ENCODE results near the gene HYAL1. TPM values are rescaled to one million over a fixed set of nuclear protein-coding genes. Genes with fewer than 3 reads are reported as not detected.
"Not testable (repeated sequence)": the region's sequence is repeated elsewhere in the genome, so short reads cannot be mapped to it uniquely, and the experiment has no call there.

The HYAL1 gene
- total RNA-seq, 4 donors from 2014 or later: 1.8 to 8.9 (median 4.8) TPM

- Histone ChIP-seq H3K27me3 (no peaks in the 10 kb centered on the region), H3K36me3 (peaks cover 31 to 50% (median 32%) of the 10 kb centered on the region in 3 donors), H3K27ac (no peak overlapping the region), H3K4me3 (no peak overlapping the region), H3K9me3 (no peaks in the 10 kb centered on the region), H3K4me1 (peaks cover 12 to 22% (median 17%) of the 10 kb centered on the region in 3 donors)
- no peak for DNase-seq
- 88 to 100% methylated on average over 1 of the region's 1 CpG for WGBS, 2 donors
- TF ChIP-seq POLR2A (IDR thresholded peaks at IDR 0.05): no peak
- TF ChIP-seq CTCF (IDR thresholded peaks at IDR 0.05): no peak
- intact Hi-C loops (cut with DNase I): no loop called here
These were observed 16.1 kb downstream of the HYAL1 start for GRCh38 chr3:50287262-50287661.

- no peak for TF ChIP-seq POLR2A (IDR thresholded peaks at IDR 0.05)
- no peaks in the 10 kb centered on the region for H3K27me3 ChIP-seq
- DNase-seq: no peak
- no peaks in the 10 kb centered on the region for H3K9me3 ChIP-seq
- intact Hi-C loops (cut with DNase I): no loop called here
- H3K36me3 ChIP-seq: peaks cover 31 to 50% (median 32%) of the 10 kb centered on the region in 3 donors
- H3K4me1 ChIP-seq: peaks cover 8 to 17% (median 14%) of the 10 kb centered on the region in 3 donors
- H3K4me3 ChIP-seq: no peak overlapping the region
- no peak overlapping the region for H3K27ac ChIP-seq
- WGBS, 2 donors: 81 to 82% methylated on average over 9 to 10 of the region's 28 CpGs
These were observed 16.8 kb downstream of the HYAL1 start for GRCh38 chr3:50286322-50287227.

- H3K4me1 ChIP-seq; DNase-seq; H3K27ac ChIP-seq; intact Hi-C loops (cut with DNase I); H3K4me3 ChIP-seq; H3K27me3 ChIP-seq; H3K9me3 ChIP-seq: not testable (repeated sequence)
- peaks cover 18 to 34% (median 18%) of the 10 kb centered on the region in 3 donors for H3K36me3 ChIP-seq
- 74 to 76% methylated on average over 5 to 6 of the region's 6 CpGs for WGBS, 2 donors
These were observed 19.3 kb downstream of the HYAL1 start for GRCh38 chr3:50284121-50284520.

- TF ChIP-seq POLR2A (IDR thresholded peaks at IDR 0.05) (no peak), CTCF (IDR thresholded peaks at IDR 0.05) (no peak)
- no peak overlapping the region for H3K4me3 ChIP-seq
- intact Hi-C loops (cut with DNase I): loop anchor here (10.0 kb wide), 1 partner anchor 45 kb away; the partner anchor contains the start of genes HYAL2 and TUSC2
- H3K9me3 ChIP-seq: no peaks in the 10 kb centered on the region
- H3K27ac ChIP-seq: no peak overlapping the region
- DNase-seq: no peak
- peaks cover 0 to 27% (median 1%) of the 10 kb centered on the region in 4 donors for H3K27me3 ChIP-seq
- H3K4me1 ChIP-seq: peaks cover 0 to 23% (median 7%) of the 10 kb centered on the region in 3 donors
- H3K36me3 ChIP-seq: no peaks in the 10 kb centered on the region
- WGBS, 2 donors: 91 to 98% methylated on average over 6 of the region's 8 CpGs
These were observed 23.9 kb downstream of the HYAL1 start for GRCh38 chr3:50279255-50280016.

- Histone ChIP-seq H3K4me3 (no peak within 1 kb of the TSS), H3K27me3 (peaks cover 0 to 33% (median 1%) of the 10 kb centered on the region in 4 donors), H3K36me3 (no peaks in the 10 kb centered on the region), H3K4me1 (peaks cover 0 to 29% (median 12%) of the 10 kb centered on the region in 3 donors), H3K27ac (no peak within 1 kb of the TSS), H3K9me3 (no peaks in the 10 kb centered on the region)
- intact Hi-C loops (cut with DNase I): loop anchor here (10.0 kb wide), 1 partner anchor 46 kb away; the partner anchor contains the start of genes HYAL2 and TUSC2
- no peak for DNase-seq
- no CpG with 5 or more reads among the region's 2 CpGs for WGBS, 2 donors
- TF ChIP-seq POLR2A (IDR thresholded peaks at IDR 0.05) (no peak), CTCF (IDR thresholded peaks at IDR 0.05) (no peak)
These were observed 24.5 kb downstream of the HYAL1 start, which contains the start of gene LSMEM2 for GRCh38 chr3:50278880-50279224. TSS of gene LSMEM2 (plus strand) at chr3:50279087. CDS start at chr3:50279114, 27 bp downstream.

Measured in esophagus squamous epithelium (tissue), 5 donors.